ENCODE data around the gene GIMAP8. TPM values are rescaled to one million over a fixed set of nuclear protein-coding genes. Genes with fewer than 3 reads are reported as not detected.
A peak's percentile ranks its signal among the peaks of the same experiment; 100 is the strongest.

Gene GIMAP8
- total RNA-seq, 3 donors from 2014 or later = 7.2 to 11.5 (median 10.4) TPM

GRCh38 chr7:150446288-150446938 is 4.0 kb upstream of the GIMAP8 start:
- H3K4me1 ChIP-seq = no peaks in the 10 kb centered on the region
- H3K9me3 ChIP-seq = peaks cover 8 to 16% of the 10 kb centered on the region in 2 donors
- intact Hi-C loops (cut with DNase I; ENCODE audit: low total_unique reads) = no loop called here
- no peak for DNase-seq (ENCODE audit: low spot score in 2 of 2)
- H3K27me3 ChIP-seq = no peaks in the 10 kb centered on the region
- H3K36me3 ChIP-seq = no peaks in the 10 kb centered on the region
- no peak overlapping the region for H3K27ac ChIP-seq
- TF ChIP-seq, protein P1, sequence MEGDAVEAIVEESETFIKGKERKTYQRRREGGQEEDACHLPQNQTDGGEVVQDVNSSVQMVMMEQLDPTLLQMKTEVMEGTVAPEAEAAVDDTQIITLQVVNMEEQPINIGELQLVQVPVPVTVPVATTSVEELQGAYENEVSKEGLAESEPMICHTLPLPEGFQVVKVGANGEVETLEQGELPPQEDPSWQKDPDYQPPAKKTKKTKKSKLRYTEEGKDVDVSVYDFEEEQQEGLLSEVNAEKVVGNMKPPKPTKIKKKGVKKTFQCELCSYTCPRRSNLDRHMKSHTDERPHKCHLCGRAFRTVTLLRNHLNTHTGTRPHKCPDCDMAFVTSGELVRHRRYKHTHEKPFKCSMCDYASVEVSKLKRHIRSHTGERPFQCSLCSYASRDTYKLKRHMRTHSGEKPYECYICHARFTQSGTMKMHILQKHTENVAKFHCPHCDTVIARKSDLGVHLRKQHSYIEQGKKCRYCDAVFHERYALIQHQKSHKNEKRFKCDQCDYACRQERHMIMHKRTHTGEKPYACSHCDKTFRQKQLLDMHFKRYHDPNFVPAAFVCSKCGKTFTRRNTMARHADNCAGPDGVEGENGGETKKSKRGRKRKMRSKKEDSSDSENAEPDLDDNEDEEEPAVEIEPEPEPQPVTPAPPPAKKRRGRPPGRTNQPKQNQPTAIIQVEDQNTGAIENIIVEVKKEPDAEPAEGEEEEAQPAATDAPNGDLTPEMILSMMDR (IDR thresholded peaks at IDR 0.05) = no peak
- TF ChIP-seq POLR2A (IDR thresholded peaks at IDR 0.05) = no peak
- no peak for TF ChIP-seq POLR2AphosphoS5 (IDR thresholded peaks at IDR 0.05)
- H3K4me3 ChIP-seq = no peak overlapping the region

- no peak overlapping the region for H3K27ac ChIP-seq
- H3K9me3 ChIP-seq = no peaks in the 10 kb centered on the region
- TF ChIP-seq POLR2AphosphoS5 (IDR thresholded peaks at IDR 0.05) (no peak), POLR2A (IDR thresholded peaks at IDR 0.05) (no peak)
- TF ChIP-seq, protein P1 (IDR thresholded peaks at IDR 0.05) = no peak
- no peaks in the 10 kb centered on the region for H3K4me1 ChIP-seq
- intact Hi-C loops (cut with DNase I; ENCODE audit: low total_unique reads) = no loop called here
- no peaks in the 10 kb centered on the region for H3K27me3 ChIP-seq
- H3K4me3 ChIP-seq = no peak overlapping the region
- H3K36me3 ChIP-seq = no peaks in the 10 kb centered on the region
- DNase-seq (ENCODE audit: low spot score in 2 of 2) = no peak
Observed at GRCh38 chr7:150447966-150448788, 2.3 kb upstream of the GIMAP8 start.

DNA sequence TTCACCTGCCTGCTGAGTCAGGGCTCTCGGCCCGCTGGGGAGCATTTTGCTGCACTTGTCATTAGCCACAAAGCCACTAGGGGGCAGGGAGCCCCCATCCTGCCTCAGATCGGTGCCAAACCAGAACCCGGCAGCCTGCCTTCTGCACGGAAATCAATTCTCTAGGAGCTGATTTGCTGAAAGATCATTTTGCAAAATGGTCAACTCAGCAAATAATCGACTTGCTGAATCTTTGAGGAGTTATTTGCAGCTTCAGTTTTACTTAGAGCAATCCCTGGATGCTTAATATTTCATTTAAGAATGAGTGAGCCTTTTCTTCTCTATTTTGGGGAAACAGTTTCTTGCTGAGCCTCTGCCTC is 1.7 kb upstream of the GIMAP8 start:
- TF ChIP-seq, protein P1 (IDR thresholded peaks at IDR 0.05) = peak; percentile 68 to 73 (median 73)
- peak in 1 of 3 donors; percentile 15 for TF ChIP-seq POLR2AphosphoS5 (IDR thresholded peaks at IDR 0.05)
- TF ChIP-seq POLR2A (IDR thresholded peaks at IDR 0.05) = no peak
- DNase-seq (ENCODE audit: low spot score in 2 of 2) = peak; percentile 45 to 63
- Histone ChIP-seq H3K27ac (peak overlapping the region in 1 of 2 donors; percentile 78), H3K27me3 (no peaks in the 10 kb centered on the region), H3K9me3 (no peaks in the 10 kb centered on the region), H3K4me1 (no peaks in the 10 kb centered on the region), H3K4me3 (no peak overlapping the region), H3K36me3 (no peaks in the 10 kb centered on the region)
- intact Hi-C loops (cut with DNase I; ENCODE audit: low total_unique reads) = no loop called here

DNA sequence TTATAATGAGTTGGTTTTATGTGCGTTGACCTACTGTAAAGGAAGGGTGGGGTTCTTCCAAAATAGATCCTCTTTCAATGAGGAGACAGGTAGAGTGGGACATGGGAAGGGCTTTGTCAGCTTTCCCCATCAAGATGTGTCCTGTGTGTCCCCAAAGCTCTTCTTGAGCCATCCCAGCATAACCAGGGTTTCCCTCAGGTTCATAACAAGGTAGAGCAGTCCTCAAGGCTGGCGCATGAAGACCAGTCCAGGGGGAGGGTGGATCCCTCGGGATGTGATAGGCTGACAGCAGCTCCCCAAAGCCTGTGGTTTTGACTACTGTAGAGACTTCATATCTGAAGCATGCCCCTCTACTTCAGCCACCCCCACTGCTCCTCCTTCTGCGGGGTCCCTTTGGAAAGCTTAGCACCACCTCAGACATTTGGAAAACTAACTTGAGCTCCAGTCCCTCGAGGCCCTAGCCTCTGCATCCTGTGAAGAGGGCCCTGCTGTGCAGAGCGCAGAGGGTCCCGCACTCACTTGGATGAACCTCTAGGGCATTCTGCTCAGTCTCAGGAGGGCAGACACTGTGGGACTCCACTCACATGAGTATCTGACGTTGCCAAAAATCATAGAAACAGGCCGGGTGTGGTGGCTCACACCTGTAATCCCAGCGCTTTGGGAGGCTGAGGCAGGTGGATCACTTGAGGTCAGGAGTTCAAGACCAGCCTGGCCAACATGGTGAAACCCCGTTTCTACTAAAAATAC is 1.1 kb upstream of the GIMAP8 start:
- no peak for TF ChIP-seq POLR2A (IDR thresholded peaks at IDR 0.05)
- TF ChIP-seq, protein P1 (IDR thresholded peaks at IDR 0.05) = no peak
- no peak for TF ChIP-seq POLR2AphosphoS5 (IDR thresholded peaks at IDR 0.05)
- no peaks in the 10 kb centered on the region for H3K4me1 ChIP-seq
- no peak for DNase-seq (ENCODE audit: low spot score in 2 of 2)
- intact Hi-C loops (cut with DNase I; ENCODE audit: low total_unique reads) = no loop called here
- H3K27ac ChIP-seq = peak overlapping the region in 1 of 2 donors; percentile 78
- no peaks in the 10 kb centered on the region for H3K27me3 ChIP-seq
- H3K9me3 ChIP-seq = no peaks in the 10 kb centered on the region
- H3K4me3 ChIP-seq = no peak overlapping the region
- H3K36me3 ChIP-seq = no peaks in the 10 kb centered on the region
